DND-41 (cell line): Measurements from ENCODE around the gene UBAP2.
"Not testable (repeated sequence)": the region's sequence is repeated elsewhere in the genome, so short reads cannot be mapped to it uniquely, and the experiment has no call there.

Experiments
- ATAC-seq: fragments of 200-7000 bp; cut with Tn5 transposase; 3 replicates; pipeline ENCODE4 v1.9.1; 2021; ENCODE audit warnings: low read depth; ENCODE audit not compliant: insufficient read depth
- DNase-seq: peaks from one replicate; pipeline ENCODE4 v3.0.0-alpha.2; 2020
- H2AFZ ChIP-seq: 2 replicates; pipeline ENCODE4 v1.6.0; 2012; ENCODE audit warnings: low read depth, low read length
- H3K27ac ChIP-seq: 2 replicates; pipeline ENCODE4 v1.5.1; 2012; ENCODE audit warnings: low read length, inconsistent platforms
- H3K27me3 ChIP-seq: fragments of 200-600 bp; sonication (generic); 2 replicates; pipeline ENCODE4 v1.6.0; 2012; ENCODE audit warnings: low read length, mild to moderate bottlenecking, inconsistent platforms; ENCODE audit not compliant: insufficient read depth, poor library complexity
- H3K36me3 ChIP-seq: 2 replicates; pipeline ENCODE4 v1.5.1; 2012; ENCODE audit warnings: low read length, inconsistent platforms; ENCODE audit not compliant: insufficient read depth
- H3K4me1 ChIP-seq: 2 replicates; pipeline ENCODE4 v1.5.1; 2012; ENCODE audit warnings: mild to moderate bottlenecking, low read length; ENCODE audit not compliant: insufficient read depth
- H3K4me2 ChIP-seq: 2 replicates; pipeline ENCODE4 v1.6.0; 2012; ENCODE audit warnings: mild to moderate bottlenecking, moderate library complexity, low read length, inconsistent platforms; ENCODE audit not compliant: insufficient read depth
- H3K4me3 ChIP-seq, 2 experiments: fragments of 200-600 bp in 1 of 2; shearing (Covaris generic) in 1 of 2; 2 replicates each; pipeline ENCODE4 v1.5.1; 2012 to 2016; ENCODE audit warnings: inconsistent platforms in 2 of 2, low read length in 2 of 2, mild to moderate bottlenecking in 2 of 2, low read depth in 1 of 2, moderate library complexity in 1 of 2
- H3K79me2 ChIP-seq: 2 replicates; pipeline ENCODE4 v1.6.0; 2012; ENCODE audit warnings: low read length, inconsistent platforms; ENCODE audit not compliant: insufficient read depth
- H3K9ac ChIP-seq: 2 replicates; pipeline ENCODE4 v1.6.0; 2012; ENCODE audit warnings: low read depth, mild to moderate bottlenecking, inconsistent platforms, low read length, moderate library complexity
- H3K9me3 ChIP-seq: 2 replicates; pipeline ENCODE4 v1.5.1; 2012; ENCODE audit warnings: low read length, moderate library complexity, mild to moderate bottlenecking, inconsistent platforms; ENCODE audit not compliant: insufficient read depth, severe bottlenecking
- H4K20me1 ChIP-seq: 2 replicates; pipeline ENCODE4 v1.6.0; 2012; ENCODE audit warnings: low read length; ENCODE audit not compliant: insufficient read depth
- CTCF ChIP-seq: IDR thresholded peaks from 2 replicates; pipeline ENCODE4 v1.5.1; 2012; ENCODE audit warnings: borderline replicate concordance, low read length, moderate library complexity, mild to moderate bottlenecking; ENCODE audit not compliant: poor library complexity, severe bottlenecking; ENCODE audit errors: extremely low read depth
- EZH2 ChIP-seq: IDR thresholded peaks from 3 replicates; pipeline ENCODE4 v1.6.1; 2012; ENCODE audit warnings: borderline replicate concordance, low read depth, mild to moderate bottlenecking, moderate library complexity, low read length, inconsistent platforms; ENCODE audit not compliant: severe bottlenecking

Gene UBAP2

GRCh38 chr9:34025062-34025461 is 23.6 kb downstream of the UBAP2 start:
- TF ChIP-seq CTCF (no peak), EZH2 (no peak)
- Histone ChIP-seq H3K4me3 (no peak overlapping the region), H4K20me1 (peaks cover 36% of the 10 kb centered on the region; the same call in 1 of the 2 replicates), H2AFZ (no peak overlapping the region), H3K9me3 (no peaks in the 10 kb centered on the region), H3K36me3 (peaks cover 16% of the 10 kb centered on the region), H3K4me1 (no peaks in the 10 kb centered on the region), H3K9ac (no peak overlapping the region), H3K27ac (no peak overlapping the region), H3K27me3 (no peaks in the 10 kb centered on the region), H3K79me2 (peaks cover 96% of the 10 kb centered on the region), H3K4me2 (no peak overlapping the region)
- DNase-seq = no peak
- ATAC-seq = no peak

DNA sequence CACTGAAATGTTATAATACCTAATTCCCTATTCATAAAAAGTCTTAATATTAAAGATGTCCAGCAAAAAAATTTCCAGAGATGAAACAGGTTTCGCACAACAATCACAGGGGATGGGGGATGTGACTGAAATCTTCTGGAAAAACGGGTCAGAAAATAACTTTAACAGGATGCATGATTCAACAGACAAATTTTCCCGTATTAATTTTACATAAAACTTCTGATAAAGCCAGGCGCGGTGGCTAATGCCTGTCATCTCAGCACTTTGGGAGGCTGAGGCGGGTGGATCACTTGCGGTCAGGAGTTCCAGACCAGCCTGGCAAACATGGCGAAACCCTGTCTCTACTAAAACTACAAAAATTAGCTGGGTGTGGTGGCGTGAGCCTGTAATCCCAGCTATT is 24.2 kb downstream of the UBAP2 start:
- DNase-seq, H2AFZ ChIP-seq, ATAC-seq, H3K9ac ChIP-seq, H3K27ac ChIP-seq, H3K27me3 ChIP-seq, H3K4me3 ChIP-seq, H3K4me2 ChIP-seq, H3K9me3 ChIP-seq, H3K4me1 ChIP-seq: not testable (repeated sequence)
- H3K79me2 ChIP-seq = peaks cover 96% of the 10 kb centered on the region
- H4K20me1 ChIP-seq = peaks cover 36% of the 10 kb centered on the region; the same call in 1 of the 2 replicates
- peaks cover 16% of the 10 kb centered on the region for H3K36me3 ChIP-seq

DNA sequence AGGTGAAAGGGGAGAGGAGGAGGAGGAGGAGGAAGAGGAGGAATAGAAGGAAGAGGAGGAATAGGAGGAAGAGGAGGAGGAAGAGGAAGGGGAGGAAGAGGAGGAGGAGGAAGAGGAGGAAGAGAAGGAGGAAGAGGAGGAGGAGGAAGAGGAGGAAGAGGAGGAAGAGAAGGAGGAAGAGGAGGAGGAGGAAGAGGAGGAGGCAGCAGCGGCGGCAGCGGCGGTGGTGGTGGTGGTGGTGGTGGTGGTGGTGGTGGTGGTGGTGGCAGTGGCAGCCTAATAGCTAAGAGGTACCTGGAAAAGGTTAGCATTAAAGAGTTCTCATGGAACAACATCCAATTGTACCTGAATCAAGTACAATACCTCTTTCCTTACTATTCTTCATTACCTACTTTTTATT is 32.5 kb downstream of the UBAP2 start:
- H3K36me3 ChIP-seq = peaks cover 9% of the 10 kb centered on the region; the same call in 1 of the 2 replicates
- ATAC-seq = no peak
- no peak overlapping the region for H3K4me3 ChIP-seq
- no peak overlapping the region for H3K4me2 ChIP-seq
- no peak overlapping the region for H3K9ac ChIP-seq
- H4K20me1 ChIP-seq = peaks cover 9% of the 10 kb centered on the region; the same call in 1 of the 2 replicates
- no peak overlapping the region for H2AFZ ChIP-seq
- TF ChIP-seq CTCF = no peak
- no peaks in the 10 kb centered on the region for H3K9me3 ChIP-seq
- no peaks in the 10 kb centered on the region for H3K4me1 ChIP-seq
- no peak for DNase-seq
- H3K27me3 ChIP-seq = no peaks in the 10 kb centered on the region
- peaks cover 64% of the 10 kb centered on the region for H3K79me2 ChIP-seq
- no peak overlapping the region for H3K27ac ChIP-seq

- no peak for DNase-seq
- Histone ChIP-seq H3K9ac (no peak overlapping the region), H3K79me2 (peaks cover 37% of the 10 kb centered on the region), H3K27me3 (no peaks in the 10 kb centered on the region), H3K4me3 (no peak overlapping the region), H3K36me3 (peaks cover 33% of the 10 kb centered on the region), H3K9me3 (no peaks in the 10 kb centered on the region), H4K20me1 (peaks cover 3% of the 10 kb centered on the region; the same call in 1 of the 2 replicates), H3K4me2 (no peak overlapping the region), H3K4me1 (no peaks in the 10 kb centered on the region), H2AFZ (no peak overlapping the region), H3K27ac (no peak overlapping the region)
- ATAC-seq = peak; percentile 45; the same call in 1 of the 3 replicates
- TF ChIP-seq EZH2 (no peak), CTCF (peak; percentile 46)
Measured at GRCh38 chr9:34010979-34011378, 37.7 kb downstream of the UBAP2 start.
